ENCODE data around the gene PXK.

The PXK gene

GRCh38 chr3:58308728-58309127, 24.0 kb upstream of the PXK start:
- Histone ChIP-seq H3K27ac (ENCODE audit: extremely low read depth, low read depth, low read length) (no peak overlapping the region), H3K4me1 (ENCODE audit: control insufficient read depth, insufficient read depth, low read length) (no peaks in the 10 kb centered on the region), H3K4me3 (ENCODE audit: low read depth, low read length) (no peak overlapping the region), H3K9me3 (ENCODE audit: control insufficient read depth, insufficient read depth, low read depth, low read length) (no peaks in the 10 kb centered on the region), H3K36me3 (ENCODE audit: control insufficient read depth in 2 of 2, insufficient read depth in 1 of 2, low read length in 2 of 2) (peaks cover 35 to 59% of the 10 kb centered on the region in 2 experiments)
- CTCF ChIA-PET = interaction anchor here (0.7 to 1.5 kb wide), 8 partner anchors 10 to 131 kb away, joined by 3 to 5 read pairs (median 4); no protein-coding TSS in a partner anchor
- TF ChIP-seq ZNF239 (tag by site-specific recombination; IDR thresholded peaks at IDR 0.05) = no peak
- TF ChIP-seq ZNF391 (tag by site-specific recombination; IDR thresholded peaks at IDR 0.05; ENCODE audit: borderline replicate concordance, low read depth) = no peak
- TF ChIP-seq ZSCAN18 (tag by site-specific recombination; IDR thresholded peaks at IDR 0.05) = no peak
- TF ChIP-seq ZNF626 (tag by site-specific recombination; IDR thresholded peaks at IDR 0.05) = no peak
- TF ChIP-seq ZNF24 (tag by site-specific recombination; IDR thresholded peaks at IDR 0.05) = no peak
- TF ChIP-seq ZNF600 (tag by site-specific recombination; IDR thresholded peaks at IDR 0.05) = no peak
- POLR2A ChIA-PET = interaction anchor here (0.5 kb wide), 1 partner anchor 766 kb away, joined by 3 read pairs; no protein-coding TSS in a partner anchor

- ChIA-PET CTCF (interaction anchor here (0.9 to 3.1 kb wide), 3 partner anchors 11 to 97 kb away, joined by 3 to 16 read pairs (median 4); partner anchors contain the start of genes HTD2 and RPP14), POLR2A (no interaction called here)
- no peak overlapping the region for H3K27ac ChIP-seq (ENCODE audit: extremely low read depth, low read depth, low read length)
Measured at GRCh38 chr3:58317811-58318210, 14.9 kb upstream of the PXK start.

GRCh38 chr3:58321791-58322190, 10.9 kb upstream of the PXK start:
- Histone ChIP-seq H3K4me3 (ENCODE audit: low read depth, low read length) (no peak overlapping the region), H3K9me3 (ENCODE audit: control insufficient read depth, insufficient read depth, low read depth, low read length) (no peaks in the 10 kb centered on the region), H3K36me3 (ENCODE audit: control insufficient read depth in 2 of 2, insufficient read depth in 1 of 2, low read length in 2 of 2) (peaks cover 7 to 31% of the 10 kb centered on the region in 2 experiments), H3K27ac (ENCODE audit: extremely low read depth, low read depth, low read length) (no peak overlapping the region), H3K4me1 (ENCODE audit: control insufficient read depth, insufficient read depth, low read length) (0 out of 2 replicates have a peak, but pooled peaks cover 5% of the 10 kb centered on the region)
- ChIA-PET CTCF (interaction anchor here (1.1 to 2.5 kb wide), 9 partner anchors 9 to 212 kb away, joined by 3 to 10 read pairs (median 4); no protein-coding TSS in a partner anchor), POLR2A (no interaction called here)
- TF ChIP-seq ZNF292 (tag by site-specific recombination; IDR thresholded peaks at IDR 0.05; ENCODE audit: borderline replicate concordance, low read depth) = no peak
- no peak for TF ChIP-seq ZNF792 (tag by site-specific recombination; IDR thresholded peaks at IDR 0.05)
- TF ChIP-seq TCF7L2 (IDR thresholded peaks at IDR 0.05; ENCODE audit: borderline replicate concordance, low read depth, low read length) = no peak
- no peak for TF ChIP-seq ZNF114 (tag by site-specific recombination; IDR thresholded peaks at IDR 0.05)
- no peak for TF ChIP-seq ZNF10 (tag by site-specific recombination; IDR thresholded peaks at IDR 0.05)

More at GRCh38 chr3:58317811-58318210, 14.9 kb upstream of the PXK start:
- no peaks in the 10 kb centered on the region for H3K4me1 ChIP-seq (ENCODE audit: control insufficient read depth, insufficient read depth, low read length)
- H3K9me3 ChIP-seq (ENCODE audit: control insufficient read depth, insufficient read depth, low read depth, low read length) = no peaks in the 10 kb centered on the region
- no peak overlapping the region for H3K4me3 ChIP-seq (ENCODE audit: low read depth, low read length)
- TF ChIP-seq RBAK (tag by site-specific recombination; IDR thresholded peaks at IDR 0.05) (no peak), ZSCAN30 (tag by site-specific recombination; IDR thresholded peaks at IDR 0.05) (no peak), EGR2 (tag by site-specific recombination; IDR thresholded peaks at IDR 0.05; ENCODE audit: low read depth) (no peak)
- peaks cover 27 to 68% of the 10 kb centered on the region in 2 experiments for H3K36me3 ChIP-seq (ENCODE audit: control insufficient read depth in 2 of 2, insufficient read depth in 1 of 2, low read length in 2 of 2)

GRCh38 chr3:58322793-58323192, 9.9 kb upstream of the PXK start:
- CTCF ChIA-PET = interaction anchor here (0.9 to 1.9 kb wide), 3 partner anchors 17 to 94 kb away, joined by 3 to 5 read pairs (median 4); partner anchors contain the start of genes HTD2 and RPP14
- Histone ChIP-seq H3K4me1 (ENCODE audit: control insufficient read depth, insufficient read depth, low read length) (0 out of 2 replicates have a peak, but pooled peaks cover 5% of the 10 kb centered on the region), H3K9me3 (ENCODE audit: control insufficient read depth, insufficient read depth, low read depth, low read length) (no peaks in the 10 kb centered on the region), H3K36me3 (ENCODE audit: control insufficient read depth in 2 of 2, insufficient read depth in 1 of 2, low read length in 2 of 2) (peaks cover 7 to 21% of the 10 kb centered on the region in 2 experiments), H3K4me3 (ENCODE audit: low read depth, low read length) (no peak overlapping the region), H3K27ac (ENCODE audit: extremely low read depth, low read depth, low read length) (no peak overlapping the region)
- POLR2A ChIA-PET = no interaction called here
- TF ChIP-seq ZNF521 (tag by site-specific recombination; IDR thresholded peaks at IDR 0.05) (no peak), ZNF184 (tag by site-specific recombination; IDR thresholded peaks at IDR 0.05) (no peak), ZNF426 (tag by site-specific recombination; IDR thresholded peaks at IDR 0.05) (no peak), ZNF169 (tag by site-specific recombination; IDR thresholded peaks at IDR 0.05) (no peak), ZNF555 (tag by site-specific recombination; conservative IDR thresholded peaks at IDR 0.05) (no peak), GFI1B (tag by site-specific recombination; IDR thresholded peaks at IDR 0.05) (no peak), OVOL3 (tag by site-specific recombination; IDR thresholded peaks at IDR 0.05) (no peak), HOXC10 (CRISPR knock-in tag; IDR thresholded peaks at IDR 0.05) (no peak), ZNF366 (tag by site-specific recombination; conservative IDR thresholded peaks at IDR 0.05) (no peak), ZBTB49 (tag by site-specific recombination; IDR thresholded peaks at IDR 0.05; ENCODE audit: low read depth) (no peak), ZFP69B (tag by site-specific recombination; IDR thresholded peaks at IDR 0.05) (no peak)

Data from HEK293 (cell line).